Thoracic aorta (tissue), 2 donors: ENCODE measurements around the gene GALT. TPM values are rescaled to one million over a fixed set of nuclear protein-coding genes. Genes with fewer than 3 reads are reported as not detected.

Experiments used
- ATAC-seq: fragments of 150-250 bp; one replicate; pipeline ENCODE4 v1.8.0; 2017; ENCODE audit warnings: low read depth; ENCODE audit not compliant: insufficient number of reproducible peaks, low FRiP score
- DNase-seq: peaks from one replicate; pipeline ENCODE4 v3.0.0-alpha.2; 2020; ENCODE audit warnings: low spot score
- H3K27ac ChIP-seq, 2 donors: fragments of 200-600 bp; sonication (generic); 1 replicate in 1 of 2; 2 replicates in 1 of 2; pipeline ENCODE4 v1.5.1; 2016; ENCODE audit warnings: mild to moderate bottlenecking in 2 of 2, moderate library complexity in 2 of 2
- H3K27me3 ChIP-seq: fragments of 200-600 bp; sonication (generic); replicated peaks from 2 replicates; pipeline ENCODE4 v1.6.0; 2016; ENCODE audit warnings: mild to moderate bottlenecking; ENCODE audit not compliant: insufficient read depth
- H3K36me3 ChIP-seq: fragments of 200-600 bp; sonication (generic); one replicate; pipeline ENCODE4 v1.5.1; 2016
- H3K4me1 ChIP-seq, 2 donors: fragments of 200-600 bp; sonication (generic); 1 replicate in 1 of 2; 2 replicates in 1 of 2; pipeline versions ENCODE4 v1.5.1 to v1.6.0; 2016; ENCODE audit warnings: low read depth in 2 of 2, mild to moderate bottlenecking in 1 of 2; ENCODE audit not compliant: control insufficient read depth in 1 of 2
- H3K4me3 ChIP-seq: fragments of 200-600 bp; sonication (generic); 2 replicates; pipeline ENCODE4 v1.5.1; 2016; ENCODE audit warnings: mild to moderate bottlenecking
- H3K9me3 ChIP-seq: fragments of 200-600 bp; sonication (generic); 2 replicates; pipeline ENCODE4 v1.5.1; 2016
- total RNA-seq, 2 donors: library from RNA; depleted of rRNA; stranded (reverse); fragments of >200 nt; gene quantifications; one replicate each; pipeline versions ENCODE4 v1.1.0 to v1.2.3, GENCODE V29; 2016
- TF ChIP-seq, protein P1 (sequence below): fragments of 200-600 bp; sonication (generic); IDR thresholded peaks from one replicate; pipeline ENCODE4 v1.5.1; 2019; ENCODE audit warnings: antibody characterized with exemption

The GALT gene
- total RNA-seq, 2 donors from 2014 or later: 67.7 to 78.4 TPM

DNA sequence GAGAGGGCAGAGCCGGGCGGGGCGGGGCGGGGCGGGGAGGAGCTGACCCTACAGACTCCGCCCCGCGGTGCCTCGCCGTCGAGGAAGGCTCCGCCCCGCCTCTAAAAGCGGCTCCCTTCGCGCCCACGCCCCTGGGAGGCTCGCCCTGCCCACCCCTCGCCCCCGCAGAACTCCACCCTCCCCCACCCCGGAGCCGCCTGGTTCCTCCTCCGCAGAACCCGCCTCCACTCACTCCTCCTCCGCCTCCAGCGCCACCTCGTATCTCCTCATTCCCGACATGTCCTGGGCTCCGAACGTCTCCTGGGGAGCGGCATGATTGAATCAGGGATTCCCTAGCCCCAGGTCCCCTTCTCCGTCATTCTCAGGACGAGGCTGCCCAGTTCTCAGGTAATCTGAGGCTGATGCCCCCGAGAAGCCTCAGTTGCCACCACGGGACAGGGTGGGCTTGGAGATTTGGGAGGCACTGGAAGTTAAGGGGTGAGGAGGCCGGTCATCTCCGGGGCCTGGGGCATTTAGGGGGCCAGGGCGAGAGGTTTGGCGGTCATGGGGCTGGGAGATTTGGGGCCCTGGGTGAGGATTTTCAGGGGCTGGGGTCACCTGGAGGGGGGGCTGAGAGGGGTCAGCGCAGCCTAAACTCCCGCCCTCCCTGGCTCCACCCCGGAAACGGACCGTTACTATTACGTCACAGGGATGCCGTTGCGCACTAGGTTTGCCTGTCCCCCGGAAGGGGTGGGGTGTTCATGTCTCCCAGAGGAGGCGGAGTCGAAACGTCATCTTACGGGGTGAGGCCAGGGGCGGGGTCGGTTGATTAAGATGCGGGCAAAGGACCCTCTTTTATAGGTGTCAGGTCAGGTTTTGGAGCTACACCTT, 19.1 kb downstream of the GALT start:
- Histone ChIP-seq H3K27ac (peak overlapping the region; percentile 100), H3K4me1 (peaks cover 7 to 31% of the 10 kb centered on the region in 2 donors), H3K27me3 (no peaks in the 10 kb centered on the region), H3K9me3 (no peaks in the 10 kb centered on the region), H3K4me3 (peak overlapping the region; percentile 100), H3K36me3 (peaks cover 16% of the 10 kb centered on the region)
- peak; percentile 72 for ATAC-seq
- TF ChIP-seq, protein P1, sequence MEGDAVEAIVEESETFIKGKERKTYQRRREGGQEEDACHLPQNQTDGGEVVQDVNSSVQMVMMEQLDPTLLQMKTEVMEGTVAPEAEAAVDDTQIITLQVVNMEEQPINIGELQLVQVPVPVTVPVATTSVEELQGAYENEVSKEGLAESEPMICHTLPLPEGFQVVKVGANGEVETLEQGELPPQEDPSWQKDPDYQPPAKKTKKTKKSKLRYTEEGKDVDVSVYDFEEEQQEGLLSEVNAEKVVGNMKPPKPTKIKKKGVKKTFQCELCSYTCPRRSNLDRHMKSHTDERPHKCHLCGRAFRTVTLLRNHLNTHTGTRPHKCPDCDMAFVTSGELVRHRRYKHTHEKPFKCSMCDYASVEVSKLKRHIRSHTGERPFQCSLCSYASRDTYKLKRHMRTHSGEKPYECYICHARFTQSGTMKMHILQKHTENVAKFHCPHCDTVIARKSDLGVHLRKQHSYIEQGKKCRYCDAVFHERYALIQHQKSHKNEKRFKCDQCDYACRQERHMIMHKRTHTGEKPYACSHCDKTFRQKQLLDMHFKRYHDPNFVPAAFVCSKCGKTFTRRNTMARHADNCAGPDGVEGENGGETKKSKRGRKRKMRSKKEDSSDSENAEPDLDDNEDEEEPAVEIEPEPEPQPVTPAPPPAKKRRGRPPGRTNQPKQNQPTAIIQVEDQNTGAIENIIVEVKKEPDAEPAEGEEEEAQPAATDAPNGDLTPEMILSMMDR: no peak
- DNase-seq: peak; percentile 90

DNA sequence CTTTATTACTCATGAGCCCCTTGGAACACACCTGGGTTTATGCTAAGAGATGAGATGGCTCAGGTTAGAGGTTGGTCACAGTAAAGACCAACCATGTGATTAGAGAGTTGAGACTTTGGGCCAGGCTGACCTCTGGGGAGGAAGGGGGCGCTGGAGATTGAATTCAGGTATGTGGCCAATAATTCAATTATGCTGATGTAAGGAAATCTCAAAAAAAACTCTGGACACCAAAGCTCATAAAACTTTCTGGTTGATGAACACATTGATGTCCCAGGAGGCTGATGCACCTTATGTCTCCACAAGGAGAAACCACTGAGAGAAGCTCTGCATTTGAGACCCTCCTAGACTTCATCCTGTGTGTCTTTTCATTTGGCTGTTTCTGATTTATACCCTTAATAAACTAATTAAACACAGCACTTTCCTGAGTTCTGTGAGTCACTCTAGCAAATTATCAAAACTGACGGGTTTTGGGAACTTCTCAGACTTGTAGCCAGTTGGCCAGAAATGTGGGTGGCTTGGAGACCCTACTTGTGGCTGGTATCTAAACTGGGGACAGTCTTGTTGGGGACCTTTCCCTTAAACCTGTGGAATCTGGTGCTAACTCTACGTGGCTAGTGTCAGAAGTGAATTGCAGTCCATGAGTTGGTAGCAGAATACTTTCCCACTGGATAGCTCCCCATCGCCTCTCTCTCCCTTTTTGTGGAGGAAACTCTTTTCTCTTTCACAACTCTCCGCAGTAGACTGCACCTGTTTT, 23.5 kb downstream of the GALT start:
- ATAC-seq: no peak
- no peak for DNase-seq
- TF ChIP-seq, protein P1: no peak

DNA sequence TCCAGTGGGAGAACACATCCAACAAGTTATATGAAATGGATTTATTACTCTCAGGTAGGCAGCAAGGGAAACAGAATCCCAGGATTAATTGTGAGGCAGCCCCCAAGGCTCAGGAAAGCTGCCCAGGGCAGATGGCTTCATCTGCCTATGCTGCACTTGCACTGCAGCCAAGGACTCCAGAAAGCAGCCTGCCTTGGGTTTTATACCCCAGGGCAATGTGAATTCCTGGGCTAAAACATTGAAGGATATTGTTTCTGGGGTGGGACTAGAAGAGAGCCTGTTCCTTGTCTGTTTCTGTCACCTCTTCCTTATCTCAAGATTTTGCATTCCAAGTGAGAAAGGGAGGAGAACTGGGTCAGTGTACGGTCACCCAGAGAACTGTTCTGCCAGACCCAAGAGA, 24.8 kb downstream of the GALT start:
- Histone ChIP-seq H3K36me3 (no peaks in the 10 kb centered on the region), H3K9me3 (no peaks in the 10 kb centered on the region), H3K27ac (no peak overlapping the region), H3K4me3 (no peak overlapping the region), H3K4me1 (peaks cover 7 to 12% of the 10 kb centered on the region in 2 donors), H3K27me3 (no peaks in the 10 kb centered on the region)
- no peak for ATAC-seq
- TF ChIP-seq, protein P1: no peak
- no peak for DNase-seq

More for the DNA sequence above, 23.5 kb downstream of the GALT start:
- Histone ChIP-seq H3K36me3 (no peaks in the 10 kb centered on the region), H3K4me1 (peaks cover 7 to 14% of the 10 kb centered on the region in 2 donors), H3K4me3 (no peak overlapping the region), H3K27ac (no peak overlapping the region), H3K27me3 (no peaks in the 10 kb centered on the region), H3K9me3 (no peaks in the 10 kb centered on the region)

DNA sequence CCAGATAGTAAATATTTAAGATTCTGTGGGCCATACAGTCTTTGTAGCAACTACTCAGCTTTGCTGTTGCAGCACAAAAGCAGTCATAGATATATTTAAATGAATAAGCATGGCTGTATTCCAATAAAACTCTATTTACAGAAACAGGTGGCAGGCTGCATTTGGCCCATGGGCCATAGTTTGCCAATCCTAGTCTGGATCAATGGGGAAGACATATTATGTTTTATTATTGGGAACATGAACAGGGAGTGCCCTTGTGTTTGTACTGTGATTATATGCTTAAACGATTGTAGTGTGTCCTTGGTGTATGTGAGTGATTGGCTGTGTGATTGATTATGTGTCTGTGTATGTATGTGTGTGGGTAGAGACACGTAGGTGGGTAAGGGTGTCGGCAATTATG, 28.0 kb downstream of the GALT start:
- H3K27me3 ChIP-seq: no peaks in the 10 kb centered on the region
- no peaks in the 10 kb centered on the region for H3K4me1 ChIP-seq

More for the DNA sequence above, 28.0 kb downstream of the GALT start:
- no peak for ATAC-seq
- no peaks in the 10 kb centered on the region for H3K36me3 ChIP-seq
- TF ChIP-seq, protein P1: no peak
- H3K4me3 ChIP-seq: no peak overlapping the region
- no peaks in the 10 kb centered on the region for H3K9me3 ChIP-seq
- DNase-seq: no peak
- no peak overlapping the region for H3K27ac ChIP-seq
